ENCODE data around the gene DNAAF1. TPM values are rescaled to one million over a fixed set of nuclear protein-coding genes. Genes with fewer than 3 reads are reported as not detected.

The DNAAF1 gene
- polyA plus RNA-seq (2012; rRNA removed), result 0.26 and 0.35 TPM in 2 replicates
- 0.09 TPM in 2 replicates for polyA plus RNA-seq (2012; cell fraction: cytosol; rRNA removed)
- polyA plus RNA-seq (2012; cell fraction: nucleus; rRNA removed), result 2.1 and 2.2 TPM in 2 replicates

GRCh38 chr16:84144859-84145639 lies at the start of gene DNAAF1, which contains the start of gene HSDL1:
DNAAF1 (plus strand) TSS chr16:84145308; CDS start chr16:84145441, 133 bp downstream.
HSDL1 (minus strand) TSS chr16:84145177; CDS start chr16:84131321, 13,856 bp downstream.
- peak within 1 kb of the TSS; percentile 68 for H3K9ac ChIP-seq
- DNase-seq, result peak; percentile 100
- H3F3A ChIP-seq (replicated peaks; ENCODE audit: insufficient read depth), result no peaks in the 10 kb centered on the region
- POLR2A ChIA-PET, result interaction anchor here (1.5 kb wide), 1 partner anchor 28 kb away, joined by 9 read pairs; the partner anchor contains the start of gene MBTPS1
- WGBS (ENCODE audit: low lambda C conversion rate), result 3% methylated on average over 36 of the region's 89 CpGs
- H3K9me3 ChIP-seq, result no peaks in the 10 kb centered on the region
- peak within 1 kb of the TSS; percentile 42 to 54; a peak in 3 of 4 replicates for H3K27ac ChIP-seq (ENCODE audit: low read depth in 2 of 2, low read length in 1 of 2)
- peak within 1 kb of the TSS; percentile 93 for H2AFZ ChIP-seq (ENCODE audit: low read depth)
- H3K27me3 ChIP-seq (ENCODE audit: insufficient read depth), result peaks cover 8% of the 10 kb centered on the region; the same call in 1 of the 2 replicates
- peaks cover 4% of the 10 kb centered on the region; the same call in 1 of the 2 replicates for H4K20me1 ChIP-seq (ENCODE audit: insufficient read depth)
- peak within 1 kb of the TSS; percentile 70 to 76 for H3K4me3 ChIP-seq (ENCODE audit: low read depth in 2 of 2, low read length in 1 of 2)
- H3K36me3 ChIP-seq (replicated peaks in 1 of 2; ENCODE audit: control insufficient read depth in 1 of 2, insufficient read depth in 2 of 2, low read length in 1 of 2), result no peaks in the 10 kb centered on the region
- H3K79me2 ChIP-seq (ENCODE audit: insufficient read depth), result peaks cover 43% of the 10 kb centered on the region
- H3K4me2 ChIP-seq, result peak within 1 kb of the TSS; percentile 96
- CTCF ChIA-PET, result interaction anchor here (0.6 to 2.2 kb wide), 7 partner anchors 13 to 188 kb away, joined by 3 to 8 read pairs (median 5); partner anchors contain the start of gene TAF1C
- no peaks in the 10 kb centered on the region for H3K9me2 ChIP-seq
- TF ChIP-seq IRF3 (IDR thresholded peaks at IDR 0.05; ENCODE audit: low read depth, low read length) (no peak), EZH2phosphoT487 (IDR thresholded peaks at IDR 0.05; ENCODE audit: borderline replicate concordance, low read depth) (no peak), PBX3 (IDR thresholded peaks at IDR 0.05) (no peak), EP300 (IDR thresholded peaks at IDR 0.05; ENCODE audit: borderline replicate concordance in 1 of 2, low read depth in 1 of 2, low read length in 1 of 2) (no peak), JUND (IDR thresholded peaks at IDR 0.05) (no peak), SIN3A (IDR thresholded peaks at IDR 0.05; ENCODE audit: borderline replicate concordance, low read depth, low read length) (peak; percentile 30; the same call in 1 of the 2 replicates), FOSL2 (IDR thresholded peaks at IDR 0.05; ENCODE audit: borderline replicate concordance, low read depth) (no peak), POLR2AphosphoS5 (IDR thresholded peaks at IDR 0.05; ENCODE audit: low read depth, low read length) (peak; percentile 47; the same call in 1 of the 2 replicates), TEAD4 (IDR thresholded peaks at IDR 0.05; ENCODE audit: borderline replicate concordance, insufficient read depth) (no peak), MAX (IDR thresholded peaks at IDR 0.05; ENCODE audit: low read depth) (no peak), FOXM1 (IDR thresholded peaks at IDR 0.05; ENCODE audit: low read depth) (no peak), TCF12 (IDR thresholded peaks at IDR 0.05) (no peak), SMC3 (IDR thresholded peaks at IDR 0.05; ENCODE audit: low read depth, low read length) (no peak), MXI1 (IDR thresholded peaks at IDR 0.05; ENCODE audit: low read depth, low read length) (peak; percentile 87), MEF2A (IDR thresholded peaks at IDR 0.05; ENCODE audit: borderline replicate concordance, low read depth) (no peak), NRF1 (IDR thresholded peaks at IDR 0.05; ENCODE audit: low read depth, low read length) (peak; percentile 87), ELF1 (IDR thresholded peaks at IDR 0.05) (no peak), RXRA (IDR thresholded peaks at IDR 0.05; ENCODE audit: borderline replicate concordance, low read depth) (no peak)
- TF ChIP-seq, protein P1, sequence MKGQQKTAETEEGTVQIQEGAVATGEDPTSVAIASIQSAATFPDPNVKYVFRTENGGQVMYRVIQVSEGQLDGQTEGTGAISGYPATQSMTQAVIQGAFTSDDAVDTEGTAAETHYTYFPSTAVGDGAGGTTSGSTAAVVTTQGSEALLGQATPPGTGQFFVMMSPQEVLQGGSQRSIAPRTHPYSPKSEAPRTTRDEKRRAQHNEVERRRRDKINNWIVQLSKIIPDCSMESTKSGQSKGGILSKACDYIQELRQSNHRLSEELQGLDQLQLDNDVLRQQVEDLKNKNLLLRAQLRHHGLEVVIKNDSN (IDR thresholded peaks at IDR 0.05; ENCODE audit: borderline replicate concordance, low read depth), result peak; percentile 91
- TF ChIP-seq, protein P2, sequence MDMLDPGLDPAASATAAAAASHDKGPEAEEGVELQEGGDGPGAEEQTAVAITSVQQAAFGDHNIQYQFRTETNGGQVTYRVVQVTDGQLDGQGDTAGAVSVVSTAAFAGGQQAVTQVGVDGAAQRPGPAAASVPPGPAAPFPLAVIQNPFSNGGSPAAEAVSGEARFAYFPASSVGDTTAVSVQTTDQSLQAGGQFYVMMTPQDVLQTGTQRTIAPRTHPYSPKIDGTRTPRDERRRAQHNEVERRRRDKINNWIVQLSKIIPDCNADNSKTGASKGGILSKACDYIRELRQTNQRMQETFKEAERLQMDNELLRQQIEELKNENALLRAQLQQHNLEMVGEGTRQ (IDR thresholded peaks at IDR 0.05; ENCODE audit: borderline replicate concordance, low read depth, low read length), result peak; percentile 85
- peaks cover 0 to 5% of the 10 kb centered on the region in 2 experiments; a peak in 1 of 4 replicates for H3K4me1 ChIP-seq (ENCODE audit: control insufficient read depth in 1 of 2, insufficient read depth in 2 of 2, low read depth in 1 of 2, low read length in 1 of 2)
